Activated CD8-positive, alpha-beta memory T cell treated with anti-CD3 and anti-CD28 coated beads, Interleukin-2, amount 10 ng/mL, durations not matched to agents 7 days and 5 days (primary cell): ENCODE results near the gene KRTAP16-1. TPM values are rescaled to one million over a fixed set of nuclear protein-coding genes. Genes with fewer than 3 reads are reported as not detected.

Source experiments
- ATAC-seq: fragments of 150-1000 bp; cut with Tn5 transposase; one replicate; pipeline ENCODE4 v1.10.0; 2021; ENCODE audit warnings: moderate library complexity
- CTCF ChIA-PET: fragments of 350-600 bp; sonication (Branson Sonifier 250); formaldehyde crosslinking; loops from one replicate; lab custom pipeline; 2021; ENCODE audit warnings: antibody characterized with exemption; lab: Charles Lee
- DNase-seq: peaks from one replicate; pipeline ENCODE4 v3.0.0-alpha.2; 2020
- H3K27ac Mint-ChIP-seq: one replicate; pipeline ENCODE4 v1.8.0; 2021; ENCODE audit warnings: mild to moderate bottlenecking, mixed read lengths
- H3K27me3 Mint-ChIP-seq: one replicate; pipeline ENCODE4 v1.8.0; 2021; ENCODE audit warnings: mixed read lengths
- H3K36me3 Mint-ChIP-seq: one replicate; pipeline ENCODE4 v1.8.0; 2021; ENCODE audit warnings: mild to moderate bottlenecking, mixed read lengths
- H3K4me1 Mint-ChIP-seq: one replicate; pipeline ENCODE4 v1.8.0; 2021; ENCODE audit warnings: mixed read lengths
- H3K4me3 Mint-ChIP-seq: one replicate; pipeline ENCODE4 v1.8.0; 2021; ENCODE audit warnings: mild to moderate bottlenecking, moderate library complexity, mixed read lengths
- H3K9me3 Mint-ChIP-seq: one replicate; pipeline ENCODE4 v1.8.0; 2022; ENCODE audit warnings: low read depth, mixed read lengths
- total RNA-seq, 2 experiments: library from RNA; stranded (reverse); gene quantifications; one replicate each; pipeline ENCODE4 v1.2.3, GENCODE V29; 2021

Gene KRTAP16-1
- total RNA-seq, 2 experiments from 2014 or later, result not detected

- Mint-ChIP-seq H3K9me3 (peaks cover 4% of the 10 kb centered on the region), H3K36me3 (no peaks in the 10 kb centered on the region), H3K27ac (no peak overlapping the region), H3K27me3 (no peaks in the 10 kb centered on the region), H3K4me1 (peaks cover 5% of the 10 kb centered on the region), H3K4me3 (no peak overlapping the region)
- no peak for ATAC-seq
- CTCF ChIA-PET, result no interaction called here
- peak; percentile 38 for DNase-seq
These were observed 16.0 kb upstream of the KRTAP16-1 start for GRCh38 chr17:41325126-41325525.

- Mint-ChIP-seq H3K27ac (no peak overlapping the region), H3K27me3 (no peaks in the 10 kb centered on the region), H3K4me3 (no peak overlapping the region), H3K4me1 (peaks cover 5% of the 10 kb centered on the region), H3K36me3 (peaks cover 2% of the 10 kb centered on the region), H3K9me3 (peaks cover 6% of the 10 kb centered on the region)
- no peak for ATAC-seq
- peak; percentile 40 for DNase-seq
- CTCF ChIA-PET, result no interaction called here
These were observed 15.3 kb upstream of the KRTAP16-1 start for GRCh38 chr17:41324180-41325075.

- H3K27me3 Mint-ChIP-seq, result no peaks in the 10 kb centered on the region
- H3K27ac Mint-ChIP-seq, result no peak overlapping the region
- ATAC-seq, result no peak
- CTCF ChIA-PET, result interaction anchor here (0.5 to 3.3 kb wide), 15 partner anchors 9 to 461 kb away, joined by 3 to 21 read pairs (median 4); partner anchors contain the start of genes KRT20 and KRTAP16-1
- peak; percentile 23 for DNase-seq
- H3K4me1 Mint-ChIP-seq, result peaks cover 5% of the 10 kb centered on the region
- peaks cover 6% of the 10 kb centered on the region for H3K9me3 Mint-ChIP-seq
- H3K4me3 Mint-ChIP-seq, result no peak overlapping the region
- peaks cover 2% of the 10 kb centered on the region for H3K36me3 Mint-ChIP-seq
These were observed 14.1 kb upstream of the KRTAP16-1 start for GRCh38 chr17:41322903-41323895.

- no peak for ATAC-seq
- CTCF ChIA-PET, result interaction anchor here (0.5 to 3.3 kb wide), 17 partner anchors 8 to 460 kb away, joined by 3 to 21 read pairs (median 4); partner anchors contain the start of genes KRT20 and KRTAP16-1
- Mint-ChIP-seq H3K27me3 (no peaks in the 10 kb centered on the region), H3K4me3 (no peak overlapping the region), H3K9me3 (peaks cover 6% of the 10 kb centered on the region), H3K36me3 (peaks cover 2% of the 10 kb centered on the region), H3K27ac (no peak overlapping the region), H3K4me1 (peaks cover 5% of the 10 kb centered on the region)
- peak; percentile 31 for DNase-seq
These were observed 13.2 kb upstream of the KRTAP16-1 start for GRCh38 chr17:41322094-41322902.

- Mint-ChIP-seq H3K9me3 (peaks cover 6% of the 10 kb centered on the region), H3K27me3 (peaks cover 6% of the 10 kb centered on the region), H3K4me1 (no peaks in the 10 kb centered on the region), H3K36me3 (peaks cover 2% of the 10 kb centered on the region), H3K4me3 (no peak overlapping the region), H3K27ac (no peak overlapping the region)
- DNase-seq (no peak), ATAC-seq (no peak)
- CTCF ChIA-PET, result no interaction called here
These were observed 9.1 kb upstream of the KRTAP16-1 start for GRCh38 chr17:41318231-41318630.

GRCh38 chr17:41315814-41316445 is 6.8 kb upstream of the KRTAP16-1 start:
- peaks cover 5% of the 10 kb centered on the region for H3K4me1 Mint-ChIP-seq
- CTCF ChIA-PET, result no interaction called here

GRCh38 chr17:41315204-41315794 is 6.2 kb upstream of the KRTAP16-1 start, which contains the start of gene KRTAP17-1:
KRTAP17-1 (minus strand) TSS chr17:41315710; CDS start chr17:41315650, 60 bp downstream.
- Mint-ChIP-seq H3K9me3 (peaks cover 4% of the 10 kb centered on the region), H3K27me3 (peaks cover 6% of the 10 kb centered on the region), H3K4me3 (no peak within 1 kb of the TSS), H3K36me3 (peaks cover 2% of the 10 kb centered on the region), H3K27ac (no peak within 1 kb of the TSS), H3K4me1 (peaks cover 11% of the 10 kb centered on the region)
- CTCF ChIA-PET, result no interaction called here
- DNase-seq, result no peak
- ATAC-seq, result no peak

More at GRCh38 chr17:41315814-41316445, 6.8 kb upstream of the KRTAP16-1 start:
- no peak for DNase-seq
- peaks cover 2% of the 10 kb centered on the region for H3K36me3 Mint-ChIP-seq
- H3K4me3 Mint-ChIP-seq, result no peak overlapping the region
- H3K27me3 Mint-ChIP-seq, result peaks cover 6% of the 10 kb centered on the region
- no peak overlapping the region for H3K27ac Mint-ChIP-seq
- H3K9me3 Mint-ChIP-seq, result peaks cover 6% of the 10 kb centered on the region
- no peak for ATAC-seq

- Mint-ChIP-seq H3K27ac (no peak overlapping the region), H3K4me1 (peaks cover 42% of the 10 kb centered on the region), H3K36me3 (no peaks in the 10 kb centered on the region), H3K27me3 (peaks cover 4% of the 10 kb centered on the region), H3K9me3 (no peaks in the 10 kb centered on the region), H3K4me3 (no peak overlapping the region)
- no peak for DNase-seq
- CTCF ChIA-PET, result no interaction called here
- ATAC-seq, result no peak
These were observed 2.0 kb upstream of the KRTAP16-1 start for GRCh38 chr17:41311111-41311510.

GRCh38 chr17:41308251-41308917 is 725 bp downstream of the KRTAP16-1 start:
- H3K4me3 Mint-ChIP-seq, result peak overlapping the region; percentile 45
- peaks cover 42% of the 10 kb centered on the region for H3K4me1 Mint-ChIP-seq
- ATAC-seq (peak; percentile 77), DNase-seq (peak; percentile 82)
- H3K36me3 Mint-ChIP-seq, result no peaks in the 10 kb centered on the region
- no peaks in the 10 kb centered on the region for H3K27me3 Mint-ChIP-seq
- H3K27ac Mint-ChIP-seq, result peak overlapping the region; percentile 80
- CTCF ChIA-PET, result interaction anchor here (1.0 to 3.0 kb wide), 3 partner anchors 13 to 355 kb away, joined by 3 to 21 read pairs (median 6); no protein-coding TSS in a partner anchor
- no peaks in the 10 kb centered on the region for H3K9me3 Mint-ChIP-seq

GRCh38 chr17:41307647-41308046 is 1.5 kb downstream of the KRTAP16-1 start:
- ATAC-seq (no peak), DNase-seq (no peak)
- H3K4me1 Mint-ChIP-seq, result peaks cover 42% of the 10 kb centered on the region
- CTCF ChIA-PET, result interaction anchor here (2.0 to 3.0 kb wide), 2 partner anchors 14 to 22 kb away, joined by 6 to 21 read pairs; no protein-coding TSS in a partner anchor
- no peaks in the 10 kb centered on the region for H3K27me3 Mint-ChIP-seq
- no peak overlapping the region for H3K4me3 Mint-ChIP-seq
- peak overlapping the region; percentile 80 for H3K27ac Mint-ChIP-seq
- H3K9me3 Mint-ChIP-seq, result no peaks in the 10 kb centered on the region
- no peaks in the 10 kb centered on the region for H3K36me3 Mint-ChIP-seq

GRCh38 chr17:41304091-41304490 is 5.0 kb downstream of the KRTAP16-1 start:
- Mint-ChIP-seq H3K4me1 (peaks cover 31% of the 10 kb centered on the region), H3K4me3 (no peak overlapping the region), H3K36me3 (no peaks in the 10 kb centered on the region), H3K9me3 (no peaks in the 10 kb centered on the region), H3K27me3 (no peaks in the 10 kb centered on the region), H3K27ac (no peak overlapping the region)
- DNase-seq (no peak), ATAC-seq (no peak)
- CTCF ChIA-PET, result no interaction called here
